Measurements from ENCODE around the gene SLF2. TPM values are rescaled to one million over a fixed set of nuclear protein-coding genes. Genes with fewer than 3 reads are reported as not detected.

SLF2 gene
- total and polyA plus RNA-seq, 2 of the 13 experiments (the other 11 are each of a cell fraction or from before 2014, with no cell fraction given), result 12.2 to 48.1 TPM

- TF ChIP-seq FUBP1 (CRISPR knock-in tag; IDR thresholded peaks at IDR 0.05; ENCODE audit: borderline replicate concordance) (no peak), ZNF280D (CRISPR knock-in tag; IDR thresholded peaks at IDR 0.05) (0 out of 2 replicates have a peak, but pooled peaks have one; percentile 28), E2F2 (CRISPR knock-in tag; IDR thresholded peaks at IDR 0.05; ENCODE audit: borderline replicate concordance) (no peak), GATA4 (IDR thresholded peaks at IDR 0.05; ENCODE audit: borderline replicate concordance, low read depth) (no peak), XRCC5 (optimal IDR thresholded peaks at IDR 0.05; ENCODE audit: low read length) (peak; percentile 52), ZNF572 (CRISPR knock-in tag; IDR thresholded peaks at IDR 0.05) (0 out of 2 replicates have a peak, but pooled peaks have one; percentile 18), ZNF609 (CRISPR knock-in tag; IDR thresholded peaks at IDR 0.05; ENCODE audit: borderline replicate concordance) (no peak), JUNB (CRISPR knock-in tag; IDR thresholded peaks at IDR 0.05; ENCODE audit: borderline replicate concordance) (no peak), ZNF878 (CRISPR knock-in tag; IDR thresholded peaks at IDR 0.05) (no peak), ZNF772 (CRISPR knock-in tag; IDR thresholded peaks at IDR 0.05) (0 out of 2 replicates have a peak, but pooled peaks have one; percentile 36), CENPX (CRISPR knock-in tag; IDR thresholded peaks at IDR 0.05) (no peak), ZNF614 (CRISPR knock-in tag; IDR thresholded peaks at IDR 0.05; ENCODE audit: borderline replicate concordance) (0 out of 2 replicates have a peak, but pooled peaks have one; percentile 6), TGIF2 (CRISPR knock-in tag; IDR thresholded peaks at IDR 0.05) (0 out of 2 replicates have a peak, but pooled peaks have one; percentile 13)
Observed at GRCh38 chr10:101011517-101012423, 99.0 kb downstream of the SLF2 start (continued).

Data from HepG2 (cell line).